HEK293 (cell line): ENCODE results near the gene CXorf38.

ENCODE experiments used
- CTCF ChIP-seq: fragments of 450-650 bp; formaldehyde crosslinking; IDR thresholded peaks from 2 replicates; pipeline ENCODE4 v1.5.1; 2016; ENCODE audit warnings: missing biosample characterization, missing genetic modification characterization
- KLF10 ChIP-seq: fragments of 450-650 bp; IDR thresholded peaks from 2 replicates; pipeline ENCODE4 v1.5.1; 2018; ENCODE audit warnings: missing biosample characterization, mild to moderate bottlenecking, missing genetic modification characterization
- TCF7L2 ChIP-seq: IDR thresholded peaks from 2 replicates; pipeline ENCODE4 v1.6.1; 2011; ENCODE audit warnings: low read depth, mild to moderate bottlenecking, inconsistent platforms, low read length, moderate library complexity, borderline replicate concordance
- ZBTB49 ChIP-seq: fragments of 450-650 bp; formaldehyde crosslinking; IDR thresholded peaks from 2 replicates; pipeline ENCODE4 v1.5.1; 2016; ENCODE audit warnings: missing biosample characterization, missing genetic modification characterization, low read depth
- ZBTB8A ChIP-seq: fragments of 450-650 bp; formaldehyde crosslinking; IDR thresholded peaks from 2 replicates; pipeline ENCODE4 v1.5.1; 2016; ENCODE audit warnings: missing biosample characterization, missing genetic modification characterization
- ZNF302 ChIP-seq: fragments of 450-650 bp; formaldehyde crosslinking; IDR thresholded peaks from 2 replicates; pipeline ENCODE4 v1.5.1; 2016; ENCODE audit warnings: missing biosample characterization, missing genetic modification characterization, low read depth
- ZNF350 ChIP-seq: fragments of 450-650 bp; formaldehyde crosslinking; IDR thresholded peaks from 2 replicates; pipeline ENCODE4 v1.5.0; 2017; ENCODE audit warnings: missing biosample characterization, mild to moderate bottlenecking, missing genetic modification characterization
- ZNF624 ChIP-seq: fragments of 450-650 bp; formaldehyde crosslinking; IDR thresholded peaks from 2 replicates; pipeline ENCODE4 v1.5.1; 2017; ENCODE audit warnings: missing biosample characterization, missing genetic modification characterization
- ZNF707 ChIP-seq: fragments of 450-650 bp; formaldehyde crosslinking; IDR thresholded peaks from 2 replicates; pipeline ENCODE4 v1.5.1; 2016; ENCODE audit warnings: missing biosample characterization, missing genetic modification characterization
- TF ChIP-seq, protein P1 (sequence below): fragments of 450-650 bp; formaldehyde crosslinking; IDR thresholded peaks from 2 replicates; pipeline ENCODE4; 2016; ENCODE audit warnings: missing biosample characterization, missing genetic modification characterization

DNA sequence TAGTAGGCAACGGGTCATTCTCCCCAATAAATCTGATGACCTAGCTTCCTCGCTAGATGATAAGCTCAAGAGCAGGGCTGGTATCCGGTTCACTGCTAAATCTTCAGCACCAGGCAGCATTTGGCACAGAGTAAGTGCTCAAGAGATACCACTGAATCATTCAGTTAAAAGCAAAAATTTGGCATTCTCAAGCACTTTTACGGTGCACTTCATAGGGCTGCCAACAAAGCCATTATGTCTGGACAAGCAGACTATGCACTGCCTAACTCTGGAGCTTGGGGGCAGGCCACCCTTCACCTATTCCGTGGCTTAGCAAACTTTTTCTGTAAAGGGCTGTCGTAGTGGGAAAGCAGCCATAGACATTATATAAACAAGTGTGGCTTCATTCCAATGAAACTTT is 23.8 kb upstream of the CXorf38 start:
- TF ChIP-seq ZNF624 (no peak), ZNF707 (no peak), CTCF (tag by site-specific recombination) (no peak), TCF7L2 (no peak), ZBTB8A (tag by site-specific recombination) (no peak), ZNF302 (no peak), ZNF350 (no peak), ZBTB49 (no peak), KLF10 (no peak)
- TF ChIP-seq, protein P1, sequence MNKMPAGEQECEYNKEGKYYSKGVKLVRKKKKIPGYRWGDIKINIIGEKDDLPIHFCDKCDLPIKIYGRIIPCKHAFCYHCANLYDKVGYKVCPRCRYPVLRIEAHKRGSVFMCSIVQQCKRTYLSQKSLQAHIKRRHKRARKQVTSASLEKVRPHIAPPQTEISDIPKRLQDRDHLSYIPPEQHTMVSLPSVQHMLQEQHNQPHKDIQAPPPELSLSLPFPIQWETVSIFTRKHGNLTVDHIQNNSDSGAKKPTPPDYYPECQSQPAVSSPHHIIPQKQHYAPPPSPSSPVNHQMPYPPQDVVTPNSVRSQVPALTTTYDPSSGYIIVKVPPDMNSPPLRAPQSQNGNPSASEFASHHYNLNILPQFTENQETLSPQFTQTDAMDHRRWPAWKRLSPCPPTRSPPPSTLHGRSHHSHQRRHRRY, result no peak
